PC-3 (cell line): ENCODE results near the gene TIAM1.

Source experiments
- CTCF ChIP-seq: fragments of 300-600 bp; sonication (generic); conservative IDR thresholded peaks from 2 replicates; pipeline ENCODE4 v1.5.1; 2017; ENCODE audit warnings: antibody characterized with exemption, low read depth, mild to moderate bottlenecking, low read length
- EZH2phosphoT487 ChIP-seq: fragments of 300-600 bp; sonication (generic); IDR thresholded peaks from 2 replicates; pipeline ENCODE4 v1.6.1; 2018; ENCODE audit warnings: mild to moderate bottlenecking, antibody characterized with exemption, low read length, borderline replicate concordance

- TF ChIP-seq CTCF (no peak), EZH2phosphoT487 (no peak)
These were observed 76.0 kb downstream of the TIAM1 start for GRCh38 chr21:31268090-31268489.
